Karpas-422 (cell line): Measurements from ENCODE around the gene IL16. TPM values are rescaled to one million over a fixed set of nuclear protein-coding genes. Genes with fewer than 3 reads are reported as not detected.

Experiments used
- DNase-seq: peaks from one replicate; pipeline ENCODE4 v3.0.0-alpha.2; 2015
- H2AFZ ChIP-seq: fragments of 200-600 bp; sonication (generic); 2 replicates; pipeline ENCODE4 v1.6.1; 2014; ENCODE audit warnings: antibody characterized with exemption, low read length, mixed read lengths
- H3K27ac ChIP-seq: fragments of 200-600 bp; sonication (generic); 2 replicates; pipeline ENCODE4 v1.5.1; 2014; ENCODE audit warnings: mild to moderate bottlenecking, low read length, moderate library complexity
- H3K27me3 ChIP-seq: fragments of 200-600 bp; sonication (generic); 2 replicates; pipeline ENCODE4 v1.6.1; 2014; ENCODE audit warnings: low read length, mixed read lengths
- H3K36me3 ChIP-seq: fragments of 200-600 bp; sonication (generic); 2 replicates; pipeline ENCODE4 v1.6.1; 2014; ENCODE audit warnings: low read length, mixed read lengths; ENCODE audit not compliant: insufficient read depth
- H3K4me1 ChIP-seq: fragments of 200-600 bp; sonication (generic); 2 replicates; pipeline ENCODE4 v1.6.1; 2014; ENCODE audit warnings: mild to moderate bottlenecking, low read length, mixed read lengths
- H3K4me2 ChIP-seq: fragments of 200-600 bp; sonication (generic); 2 replicates; pipeline ENCODE4 v1.6.1; 2014; ENCODE audit warnings: low read length, low read depth, mild to moderate bottlenecking; ENCODE audit not compliant: poor library complexity, severe bottlenecking
- H3K4me3 ChIP-seq: fragments of 200-600 bp; sonication (generic); 2 replicates; pipeline ENCODE4 v1.5.1; 2014; ENCODE audit warnings: mild to moderate bottlenecking, antibody characterized with exemption, low read length, mixed read lengths
- H3K79me2 ChIP-seq: fragments of 200-600 bp; sonication (generic); 2 replicates; pipeline ENCODE4 v1.6.1; 2014; ENCODE audit warnings: mild to moderate bottlenecking, low read length, mixed read lengths
- H3K9ac ChIP-seq: fragments of 200-600 bp; sonication (generic); 2 replicates; pipeline ENCODE4 v1.6.0; 2014; ENCODE audit warnings: low read length
- H3K9me2 ChIP-seq: fragments of 200-600 bp; sonication (generic), shearing (Covaris generic); replicated peaks from 2 replicates; pipeline ENCODE4 v1.6.0; 2014; ENCODE audit warnings: mild to moderate bottlenecking, low read length, moderate library complexity; ENCODE audit not compliant: insufficient read depth
- H3K9me3 ChIP-seq: fragments of 300-700, 200-600 bp; sonication (generic); 2 replicates; pipeline ENCODE4 v1.6.1; 2014; ENCODE audit warnings: low read length, mixed read lengths
- H4K20me1 ChIP-seq: fragments of 200-600 bp; sonication (generic); 2 replicates; pipeline ENCODE4 v1.6.1; 2014; ENCODE audit warnings: mild to moderate bottlenecking, antibody characterized with exemption, low read length, low read depth; ENCODE audit not compliant: insufficient read depth
- total RNA-seq: library from RNA; depleted of rRNA; stranded (reverse); fragments of >200 nt; shearing (Covaris generic); gene quantifications from 2 replicates; pipeline ENCODE4 v1.2.3, GENCODE V29; 2014; ENCODE audit warnings: low replicate concordance

Gene IL16
- total RNA-seq, 1 experiment from 2014 or later, result 3.3 TPM

- Histone ChIP-seq H3K9me2 (no peaks in the 10 kb centered on the region), H3K9ac (no peak overlapping the region), H3K4me3 (no peak overlapping the region), H2AFZ (no peak overlapping the region), H3K27ac (no peak overlapping the region), H3K9me3 (no peaks in the 10 kb centered on the region), H3K79me2 (no peaks in the 10 kb centered on the region), H4K20me1 (no peaks in the 10 kb centered on the region), H3K27me3 (no peaks in the 10 kb centered on the region), H3K4me1 (no peaks in the 10 kb centered on the region), H3K36me3 (no peaks in the 10 kb centered on the region), H3K4me2 (no peak overlapping the region)
- no peak for DNase-seq
These were observed 5.7 kb upstream of the IL16 start for GRCh38 chr15:81190922-81191507.

- DNase-seq, result no peak
- Histone ChIP-seq H3K9me2 (no peaks in the 10 kb centered on the region), H3K4me2 (no peak overlapping the region), H3K4me1 (no peaks in the 10 kb centered on the region), H2AFZ (no peak overlapping the region), H3K27me3 (no peaks in the 10 kb centered on the region), H3K27ac (no peak overlapping the region), H3K79me2 (no peaks in the 10 kb centered on the region), H3K9me3 (no peaks in the 10 kb centered on the region), H3K4me3 (no peak overlapping the region), H3K36me3 (no peaks in the 10 kb centered on the region), H3K9ac (no peak overlapping the region), H4K20me1 (no peaks in the 10 kb centered on the region)
These were observed 5.0 kb upstream of the IL16 start for GRCh38 chr15:81191701-81192100.

- H3K27ac ChIP-seq, result no peak overlapping the region
- no peaks in the 10 kb centered on the region for H3K9me2 ChIP-seq
- H3K4me1 ChIP-seq, result no peaks in the 10 kb centered on the region
- no peak overlapping the region for H3K9ac ChIP-seq
- no peaks in the 10 kb centered on the region for H3K27me3 ChIP-seq
- H3K4me2 ChIP-seq, result no peak overlapping the region
- H3K36me3 ChIP-seq, result no peaks in the 10 kb centered on the region
- no peak overlapping the region for H3K4me3 ChIP-seq
- H3K79me2 ChIP-seq, result no peaks in the 10 kb centered on the region
- no peak overlapping the region for H2AFZ ChIP-seq
- DNase-seq, result no peak
- no peaks in the 10 kb centered on the region for H3K9me3 ChIP-seq
- H4K20me1 ChIP-seq, result no peaks in the 10 kb centered on the region
These were observed 2.0 kb upstream of the IL16 start for GRCh38 chr15:81194723-81195122.

GRCh38 chr15:81195339-81195864 lies 1.3 kb upstream of the IL16 start:
- Histone ChIP-seq H3K79me2 (no peaks in the 10 kb centered on the region), H3K4me1 (no peaks in the 10 kb centered on the region), H3K4me2 (no peak overlapping the region), H2AFZ (no peak overlapping the region), H3K27me3 (no peaks in the 10 kb centered on the region), H3K4me3 (no peak overlapping the region), H3K27ac (no peak overlapping the region), H3K9ac (no peak overlapping the region), H4K20me1 (no peaks in the 10 kb centered on the region), H3K36me3 (no peaks in the 10 kb centered on the region), H3K9me2 (no peaks in the 10 kb centered on the region), H3K9me3 (no peaks in the 10 kb centered on the region)
- no peak for DNase-seq

GRCh38 chr15:81197255-81197630 lies 564 bp downstream of the IL16 start:
- Histone ChIP-seq H3K4me1 (no peaks in the 10 kb centered on the region), H3K4me3 (no peak overlapping the region), H3K9me2 (no peaks in the 10 kb centered on the region), H3K79me2 (no peaks in the 10 kb centered on the region), H3K9me3 (no peaks in the 10 kb centered on the region), H3K27me3 (no peaks in the 10 kb centered on the region), H4K20me1 (no peaks in the 10 kb centered on the region), H3K36me3 (no peaks in the 10 kb centered on the region), H3K9ac (no peak overlapping the region), H3K27ac (no peak overlapping the region), H2AFZ (no peak overlapping the region), H3K4me2 (no peak overlapping the region)
- no peak for DNase-seq

- H3K4me3 ChIP-seq, result no peak overlapping the region
These were observed 1.1 kb downstream of the IL16 start for GRCh38 chr15:81197688-81198281.

GRCh38 chr15:81199031-81199779 lies 2.5 kb downstream of the IL16 start:
- H3K9me3 ChIP-seq, result no peaks in the 10 kb centered on the region
- no peak overlapping the region for H3K4me3 ChIP-seq
- H3K27me3 ChIP-seq, result no peaks in the 10 kb centered on the region
- H3K27ac ChIP-seq, result no peak overlapping the region
- no peaks in the 10 kb centered on the region for H3K4me1 ChIP-seq
- H3K79me2 ChIP-seq, result no peaks in the 10 kb centered on the region
- H4K20me1 ChIP-seq, result no peaks in the 10 kb centered on the region
- H2AFZ ChIP-seq, result no peak overlapping the region
- H3K36me3 ChIP-seq, result no peaks in the 10 kb centered on the region
- H3K9me2 ChIP-seq, result no peaks in the 10 kb centered on the region
- no peak overlapping the region for H3K9ac ChIP-seq
- DNase-seq, result no peak
- H3K4me2 ChIP-seq, result no peak overlapping the region

More at GRCh38 chr15:81197688-81198281, 1.1 kb downstream of the IL16 start:
- Histone ChIP-seq H3K4me1 (no peaks in the 10 kb centered on the region), H2AFZ (no peak overlapping the region), H3K9ac (no peak overlapping the region), H3K36me3 (no peaks in the 10 kb centered on the region), H3K4me2 (no peak overlapping the region), H3K9me2 (no peaks in the 10 kb centered on the region), H4K20me1 (no peaks in the 10 kb centered on the region), H3K79me2 (no peaks in the 10 kb centered on the region), H3K9me3 (no peaks in the 10 kb centered on the region), H3K27me3 (no peaks in the 10 kb centered on the region), H3K27ac (no peak overlapping the region)
- DNase-seq, result no peak

GRCh38 chr15:81206018-81206417 lies 9.3 kb downstream of the IL16 start:
- no peaks in the 10 kb centered on the region for H3K9me2 ChIP-seq
- H3K79me2 ChIP-seq, result no peaks in the 10 kb centered on the region
- no peaks in the 10 kb centered on the region for H3K27me3 ChIP-seq
- no peak overlapping the region for H3K9ac ChIP-seq
- no peaks in the 10 kb centered on the region for H3K4me1 ChIP-seq
- H3K27ac ChIP-seq, result no peak overlapping the region
- no peaks in the 10 kb centered on the region for H3K9me3 ChIP-seq
- DNase-seq, result no peak
- H3K4me3 ChIP-seq, result no peak overlapping the region
- no peak overlapping the region for H3K4me2 ChIP-seq
- H2AFZ ChIP-seq, result no peak overlapping the region
- no peaks in the 10 kb centered on the region for H3K36me3 ChIP-seq
- H4K20me1 ChIP-seq, result no peaks in the 10 kb centered on the region
